OCI-LY3 (cell line): ENCODE data around the gene SEC22A.

Experiments used
- EZH2phosphoT487 ChIP-seq: fragments of 200-600 bp; shearing (Covaris generic); IDR thresholded peaks from 2 replicates; pipeline ENCODE4 v1.6.1; 2018; ENCODE audit warnings: antibody characterized with exemption, mixed run types, low read depth
- TF ChIP-seq, protein P1 (sequence below): fragments of 200-600, 300-600 bp; sonication (generic); IDR thresholded peaks from 2 replicates; pipeline ENCODE4 v1.5.1; 2014; ENCODE audit warnings: antibody characterized with exemption, low read length, low read depth

GRCh38 chr3:123201223-123201556 lies 553 bp upstream of the SEC22A start:
- TF ChIP-seq, protein P1, sequence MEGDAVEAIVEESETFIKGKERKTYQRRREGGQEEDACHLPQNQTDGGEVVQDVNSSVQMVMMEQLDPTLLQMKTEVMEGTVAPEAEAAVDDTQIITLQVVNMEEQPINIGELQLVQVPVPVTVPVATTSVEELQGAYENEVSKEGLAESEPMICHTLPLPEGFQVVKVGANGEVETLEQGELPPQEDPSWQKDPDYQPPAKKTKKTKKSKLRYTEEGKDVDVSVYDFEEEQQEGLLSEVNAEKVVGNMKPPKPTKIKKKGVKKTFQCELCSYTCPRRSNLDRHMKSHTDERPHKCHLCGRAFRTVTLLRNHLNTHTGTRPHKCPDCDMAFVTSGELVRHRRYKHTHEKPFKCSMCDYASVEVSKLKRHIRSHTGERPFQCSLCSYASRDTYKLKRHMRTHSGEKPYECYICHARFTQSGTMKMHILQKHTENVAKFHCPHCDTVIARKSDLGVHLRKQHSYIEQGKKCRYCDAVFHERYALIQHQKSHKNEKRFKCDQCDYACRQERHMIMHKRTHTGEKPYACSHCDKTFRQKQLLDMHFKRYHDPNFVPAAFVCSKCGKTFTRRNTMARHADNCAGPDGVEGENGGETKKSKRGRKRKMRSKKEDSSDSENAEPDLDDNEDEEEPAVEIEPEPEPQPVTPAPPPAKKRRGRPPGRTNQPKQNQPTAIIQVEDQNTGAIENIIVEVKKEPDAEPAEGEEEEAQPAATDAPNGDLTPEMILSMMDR: no peak
- no peak for TF ChIP-seq EZH2phosphoT487
